HK-2 (cell line): ENCODE data around the gene PATE4.
A peak's percentile ranks its signal among the peaks of the same experiment; 100 is the strongest.
"Not testable (repeated sequence)": the region's sequence is repeated elsewhere in the genome, so short reads cannot be mapped to it uniquely, and the experiment has no call there.

Source experiments
- DNase-seq: peaks from one replicate; pipeline ENCODE4 v3.0.0-alpha.2; 2018; ENCODE audit not compliant: unreplicated experiment

PATE4 gene

GRCh38 chr11:125833016-125833415 is at the start of gene PATE4:
TSS of gene PATE4 (plus strand) at chr11:125833316. CDS start at chr11:125833360, 44 bp downstream.
- no peak for DNase-seq

GRCh38 chr11:125784678-125785077 is 48.4 kb upstream of the PATE4 start:
- no peak for DNase-seq

GRCh38 chr11:125787827-125788226 is 45.3 kb upstream of the PATE4 start, which contains the start of gene PATE3:
TSS of gene PATE3 (plus strand) at chr11:125788127. CDS start at chr11:125788152, 25 bp downstream.
- DNase-seq, result no peak

DNA sequence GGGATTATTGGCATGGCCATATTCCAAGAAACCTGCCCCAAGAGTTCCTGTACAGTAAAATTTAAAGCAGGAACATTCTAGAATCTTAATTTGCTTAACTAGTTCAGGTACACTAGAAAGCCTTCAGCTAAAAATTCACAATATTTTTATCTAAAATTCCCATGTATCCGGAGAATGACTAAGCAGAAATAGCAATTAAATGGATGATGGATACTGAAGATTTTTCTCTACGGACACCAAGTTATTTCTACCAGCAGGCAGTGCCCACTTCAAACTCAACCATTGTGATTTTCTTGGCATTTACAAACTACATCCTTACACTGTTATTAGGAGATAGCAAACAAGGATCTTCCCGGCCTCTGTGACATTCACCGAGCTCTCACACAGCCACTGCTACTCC is 42.3 kb upstream of the PATE4 start:
- DNase-seq, result no peak

DNA sequence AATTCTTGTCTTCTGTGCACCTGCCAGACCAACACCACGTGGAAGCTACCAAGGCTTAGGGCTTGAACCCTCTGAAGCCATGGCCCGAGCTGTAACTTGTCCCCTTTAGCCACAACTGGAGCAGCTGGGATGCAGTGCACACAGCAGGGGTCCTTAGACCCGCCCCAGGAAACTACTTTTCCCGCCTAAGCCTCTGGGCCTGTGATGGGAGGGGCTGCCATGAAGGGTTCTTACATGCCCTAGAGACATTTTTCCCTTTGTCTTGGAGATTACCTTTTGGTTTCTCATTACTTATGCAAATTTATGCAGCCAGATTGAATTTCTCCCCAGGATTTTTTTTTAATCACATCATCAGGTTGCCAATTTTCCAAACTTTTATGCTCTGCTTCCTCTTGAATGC is 35.5 kb upstream of the PATE4 start:
- no peak for DNase-seq

GRCh38 chr11:125799808-125800207 is 33.3 kb upstream of the PATE4 start:
- DNase-seq, result no peak

DNA sequence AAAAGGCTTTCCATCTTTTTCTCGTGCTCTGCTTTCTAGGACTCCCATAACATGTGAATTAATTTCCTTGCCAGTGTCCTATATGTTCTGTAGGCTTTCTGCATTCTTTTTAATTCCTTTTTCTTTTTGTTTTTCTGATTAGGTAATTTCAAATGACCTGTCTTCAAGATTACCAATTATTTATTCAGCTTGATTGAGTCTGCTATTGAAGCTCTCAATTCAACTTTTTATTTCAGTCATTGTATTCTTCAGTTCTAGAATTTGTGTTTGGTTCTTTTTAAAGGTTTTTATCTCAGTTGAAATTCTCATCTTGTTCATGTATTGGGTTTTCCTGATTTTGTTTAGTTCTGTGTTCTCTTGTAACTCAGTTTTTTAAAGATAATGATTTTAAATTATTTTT is 30.7 kb upstream of the PATE4 start:
- no peak for DNase-seq

- no peak for DNase-seq
These were observed 25.2 kb upstream of the PATE4 start for GRCh38 chr11:125807909-125808308.

GRCh38 chr11:125835748-125836147 is 2.6 kb downstream of the PATE4 start:
- DNase-seq, result no peak

DNA sequence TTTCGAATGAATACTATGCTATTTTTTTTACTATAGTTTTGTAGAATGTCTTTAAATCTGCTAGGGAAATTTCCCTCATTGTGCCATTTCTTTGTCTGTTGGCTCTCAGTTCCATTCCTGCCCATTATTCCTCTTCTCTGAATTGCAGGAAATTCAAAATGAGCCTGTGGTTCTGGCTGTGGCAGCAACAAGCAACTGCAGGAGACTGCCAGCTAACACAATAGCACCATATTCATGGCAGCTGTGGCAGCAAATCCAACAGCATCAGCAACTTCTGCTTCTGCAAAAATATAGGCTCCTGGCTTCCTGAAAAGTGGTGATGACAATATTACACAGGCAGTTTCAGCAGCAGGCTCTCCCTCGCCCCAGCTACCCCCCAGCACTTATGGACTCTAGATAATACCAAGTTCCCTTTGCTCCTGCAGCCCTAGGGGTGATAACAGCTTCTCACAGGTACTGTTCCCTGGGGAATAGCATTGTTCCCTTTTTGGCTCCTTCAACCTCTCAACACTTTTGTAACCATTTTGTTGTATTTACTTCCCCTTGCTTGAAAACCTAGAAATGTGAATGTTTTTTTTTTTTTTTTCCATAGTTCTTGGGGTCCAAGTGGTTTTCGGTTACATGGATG is 9.3 kb downstream of the PATE4 start:
- no peak for DNase-seq

- DNase-seq, result no peak
These were observed 13.1 kb downstream of the PATE4 start for GRCh38 chr11:125846188-125846587.

- not testable (repeated sequence) for DNase-seq
These were observed 24.6 kb downstream of the PATE4 start for GRCh38 chr11:125857670-125858069.

- not testable (repeated sequence) for DNase-seq
These were observed 29.7 kb downstream of the PATE4 start for GRCh38 chr11:125862786-125863185.

GRCh38 chr11:125865354-125865753 is 32.2 kb downstream of the PATE4 start:
- DNase-seq, result not testable (repeated sequence)

- DNase-seq, result no peak
These were observed 36.4 kb downstream of the PATE4 start for GRCh38 chr11:125869521-125869920.

GRCh38 chr11:125871391-125872137 is 38.4 kb downstream of the PATE4 start:
- no peak for DNase-seq

DNA sequence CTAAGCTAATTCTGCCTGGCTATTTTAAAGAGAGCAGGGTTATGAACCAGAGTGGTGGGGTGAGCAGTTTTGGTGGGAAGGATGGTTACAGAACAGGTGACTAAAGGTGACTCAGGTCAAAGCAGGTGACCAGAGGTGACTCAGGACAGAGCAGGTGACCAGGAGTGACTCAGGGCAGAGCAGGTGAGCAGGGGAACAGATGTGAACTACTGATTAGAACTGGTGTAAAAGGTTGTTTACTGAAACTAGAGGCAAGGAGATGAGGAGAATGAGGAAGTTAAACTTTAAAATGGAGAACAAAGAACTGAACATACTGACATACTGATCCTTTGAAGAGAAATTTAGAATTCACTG is 39.0 kb downstream of the PATE4 start:
- no peak for DNase-seq

DNA sequence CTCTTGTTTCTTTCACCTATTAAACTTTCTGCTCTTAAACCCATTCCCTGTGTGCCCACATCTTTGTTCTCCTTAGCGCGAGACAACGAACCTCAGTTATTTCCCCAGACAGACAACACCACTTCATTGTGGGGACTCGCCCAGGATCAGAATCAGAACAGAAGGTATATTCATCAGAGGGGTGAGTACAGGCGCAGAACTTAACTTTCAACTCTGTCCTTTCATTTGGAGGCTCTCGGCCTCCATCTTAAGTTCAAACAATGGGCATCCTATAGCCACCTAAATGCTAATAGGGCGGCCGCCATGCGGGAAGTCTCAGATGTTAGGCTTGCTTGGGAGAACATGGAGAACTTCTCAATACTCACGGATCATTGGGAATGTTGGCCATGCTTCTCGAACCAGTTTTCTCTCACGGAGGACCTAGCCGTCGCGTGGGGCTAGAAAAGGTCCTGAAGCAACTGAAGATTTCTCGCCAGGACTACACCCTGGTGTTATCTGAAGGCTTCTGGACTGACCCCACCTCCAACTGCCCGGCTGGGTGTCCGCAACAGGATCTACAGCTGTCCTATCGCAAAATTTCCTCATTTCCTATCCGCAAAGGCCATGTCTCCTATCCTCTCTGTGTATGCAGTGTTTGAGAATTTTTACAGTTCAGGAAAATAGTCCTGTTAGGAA is 40.9 kb downstream of the PATE4 start:
- no peak for DNase-seq

DNA sequence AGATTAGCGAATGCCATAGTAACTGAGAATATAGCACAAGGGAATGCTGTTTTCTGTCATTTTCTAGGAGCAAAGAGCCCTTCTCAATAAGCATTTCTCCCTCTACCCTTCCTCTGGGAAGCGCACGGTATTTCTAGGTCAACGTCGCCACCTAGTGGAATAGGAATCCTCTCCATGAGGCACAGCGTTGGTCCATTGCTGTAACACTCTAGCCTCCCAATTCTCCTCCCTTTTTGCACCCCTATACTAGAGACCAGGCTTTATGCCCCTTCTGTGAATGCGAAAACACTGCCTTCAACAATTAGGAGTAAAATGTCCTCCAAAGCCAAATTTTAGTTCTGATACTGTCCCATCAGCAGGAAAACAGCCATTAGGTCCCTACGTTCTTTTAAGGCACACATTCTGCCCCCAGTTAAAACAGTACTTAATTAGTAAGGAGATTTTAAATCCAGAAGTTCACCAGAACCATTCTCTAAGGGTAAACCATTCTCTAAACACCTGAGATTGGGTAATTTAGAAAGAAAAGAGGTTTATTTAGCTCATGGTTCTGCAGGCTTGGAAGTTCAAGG is 41.5 kb downstream of the PATE4 start:
- peak; percentile 16 for DNase-seq

GRCh38 chr11:125881291-125881690 is 48.2 kb downstream of the PATE4 start:
- no peak for DNase-seq

- no peak for DNase-seq
These were observed 50.3 kb downstream of the PATE4 start for GRCh38 chr11:125883375-125883774.

GRCh38 chr11:125886997-125887372 is 53.9 kb downstream of the PATE4 start:
- peak; percentile 70 for DNase-seq
